GM18526 (cell line): ENCODE data around the gene ARL10.

ENCODE experiments used
- POLR2A ChIP-seq: IDR thresholded peaks from 3 replicates; pipeline ENCODE4 v1.6.1; 2011; ENCODE audit not compliant: insufficient read length; ENCODE audit errors: extremely low read depth

The ARL10 gene, protein sequence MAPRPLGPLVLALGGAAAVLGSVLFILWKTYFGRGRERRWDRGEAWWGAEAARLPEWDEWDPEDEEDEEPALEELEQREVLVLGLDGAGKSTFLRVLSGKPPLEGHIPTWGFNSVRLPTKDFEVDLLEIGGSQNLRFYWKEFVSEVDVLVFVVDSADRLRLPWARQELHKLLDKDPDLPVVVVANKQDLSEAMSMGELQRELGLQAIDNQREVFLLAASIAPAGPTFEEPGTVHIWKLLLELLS

GRCh38 chr5:176365351-176366231, at the start of gene ARL10:
Gene ARL10 (plus strand): TSS chr5:176365487. CDS start chr5:176365564, 77 bp downstream.
- TF ChIP-seq POLR2A: no peak

DNA sequence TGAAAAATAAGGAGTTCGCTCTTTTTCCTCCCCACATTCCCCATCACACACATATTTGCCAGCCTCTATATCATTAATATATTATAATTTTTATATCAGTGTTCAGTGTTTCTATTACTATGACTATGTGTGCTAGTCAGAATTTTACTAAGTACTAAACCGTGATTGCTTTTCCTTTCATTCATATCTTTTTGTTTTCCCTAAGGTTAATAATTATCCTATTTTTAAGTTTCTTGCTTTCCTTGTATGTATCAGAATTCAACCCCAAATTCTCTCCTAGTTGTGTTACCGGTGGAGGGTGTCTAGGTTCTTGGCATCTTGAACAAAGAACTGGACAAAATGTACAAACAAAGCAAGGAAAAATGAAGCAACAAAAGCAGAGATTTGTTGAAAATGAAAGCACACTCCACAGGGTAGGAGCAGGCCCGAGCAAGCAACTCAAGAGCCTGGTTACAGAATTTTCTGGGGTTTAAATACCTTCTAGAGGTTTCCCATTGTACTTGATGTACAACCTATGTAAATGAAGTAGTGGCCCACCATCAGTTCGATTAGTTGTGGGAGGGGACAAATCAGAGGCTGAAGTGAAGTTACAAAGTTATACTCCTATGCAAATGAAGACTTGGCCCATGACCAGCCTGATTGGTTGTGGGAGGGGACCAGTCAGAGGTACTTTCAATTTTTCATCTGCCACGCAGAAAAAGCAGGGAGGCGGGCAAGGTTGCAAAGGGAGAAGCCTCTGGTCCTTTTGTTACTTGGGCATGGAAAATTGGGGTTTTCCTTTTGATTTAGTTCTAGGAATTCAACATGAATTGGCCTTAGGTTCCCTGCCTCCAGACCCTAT, 47.5 kb upstream of the ARL10 start:
- TF ChIP-seq POLR2A: no peak

- no peak for TF ChIP-seq POLR2A
Observed at GRCh38 chr5:176319827-176320554, 45.3 kb upstream of the ARL10 start.

- TF ChIP-seq POLR2A: no peak
Observed at GRCh38 chr5:176320577-176320976, 44.7 kb upstream of the ARL10 start.

- no peak for TF ChIP-seq POLR2A
Observed at GRCh38 chr5:176334031-176334770, 31.1 kb upstream of the ARL10 start.

DNA sequence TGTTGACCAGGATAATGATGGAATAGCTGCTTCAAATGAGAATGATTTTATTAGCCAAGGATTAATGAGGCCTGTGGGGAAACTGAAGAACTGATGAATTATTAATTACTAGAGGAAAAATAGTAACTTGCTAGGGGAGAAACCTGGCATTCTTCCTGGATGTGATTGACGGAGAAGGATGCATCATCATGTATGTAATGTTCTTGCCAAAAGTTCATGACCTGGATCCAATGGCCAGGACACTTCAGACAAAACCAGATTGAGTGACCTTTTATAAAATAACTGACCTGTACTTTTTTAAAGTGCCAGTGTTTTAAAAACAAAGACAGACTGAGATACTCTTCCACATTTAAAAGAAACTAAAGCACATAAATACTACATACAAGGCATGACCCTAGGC, 27.4 kb upstream of the ARL10 start:
- TF ChIP-seq POLR2A: no peak

- TF ChIP-seq POLR2A: no peak
Observed at GRCh38 chr5:176339304-176339703, 26.0 kb upstream of the ARL10 start.

DNA sequence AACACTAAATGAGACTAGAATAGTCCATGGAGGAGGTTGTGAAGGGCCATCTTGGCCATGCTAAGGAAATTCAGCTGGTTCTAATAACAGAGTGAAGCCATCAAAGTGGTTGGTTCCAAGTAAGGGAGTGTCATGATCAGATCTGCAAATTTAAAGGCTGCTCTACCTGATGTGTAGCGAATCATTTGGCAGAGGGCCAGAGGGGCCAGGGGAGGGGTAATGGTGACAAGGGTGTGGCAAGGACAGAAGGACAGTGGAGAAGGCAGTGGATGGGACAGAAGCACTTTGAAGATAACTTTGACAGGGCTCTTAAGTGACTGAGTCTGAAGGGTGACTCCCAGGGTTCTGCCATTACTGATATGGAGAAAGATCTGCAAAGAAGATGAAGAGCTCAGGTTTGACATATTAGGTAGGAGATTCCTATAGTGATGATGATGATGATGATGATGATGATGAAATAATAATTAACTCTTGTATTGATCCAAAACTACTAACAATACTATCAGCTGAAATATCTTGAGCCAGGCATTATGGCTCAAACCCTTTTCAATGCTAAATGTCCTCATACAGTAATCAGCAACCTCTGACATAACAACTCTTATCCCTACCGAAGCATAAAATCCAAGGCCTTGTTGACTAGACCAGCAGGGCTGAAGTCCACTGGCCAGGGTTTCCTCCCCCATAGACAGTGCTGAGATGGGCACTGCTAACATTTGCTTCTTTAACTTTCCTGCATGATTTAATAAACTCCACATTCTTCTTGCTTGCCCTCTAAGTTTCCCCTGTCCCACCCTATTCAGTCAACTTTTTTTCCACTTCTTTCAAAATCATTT, 23.7 kb upstream of the ARL10 start:
- no peak for TF ChIP-seq POLR2A

- TF ChIP-seq POLR2A: no peak
Observed at GRCh38 chr5:176342158-176342483, 23.2 kb upstream of the ARL10 start.

DNA sequence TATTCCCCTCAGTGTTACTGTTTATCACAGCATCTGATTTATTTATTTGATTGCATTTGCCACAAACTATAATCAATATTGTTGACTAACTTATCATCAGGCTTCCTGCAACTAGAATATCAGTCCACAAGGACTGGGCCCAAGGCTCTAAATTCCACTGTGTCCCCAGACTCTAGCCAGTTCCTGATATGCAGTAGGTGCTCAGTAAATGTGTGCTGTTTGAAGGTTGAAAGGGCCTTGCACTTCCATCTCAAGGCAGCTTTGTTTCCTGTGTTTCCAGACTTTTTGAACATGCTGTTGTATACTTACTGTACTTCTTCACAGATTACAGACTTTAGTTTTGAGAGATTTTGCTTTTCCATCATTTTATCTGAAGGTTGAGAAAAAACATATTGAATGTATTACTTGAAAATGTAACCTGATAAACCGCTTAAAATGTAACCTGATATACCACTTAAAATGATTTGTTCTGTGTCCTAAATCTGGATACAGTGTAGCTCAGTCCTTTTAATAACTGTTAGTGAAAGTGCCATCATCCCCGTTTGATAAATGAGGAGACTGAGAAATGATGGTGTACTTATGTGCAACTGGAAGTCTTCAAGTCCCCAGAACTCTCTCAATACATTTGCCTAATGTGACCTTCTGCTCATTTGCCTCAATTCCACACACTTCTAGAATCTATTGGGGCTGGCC, 22.4 kb upstream of the ARL10 start:
- no peak for TF ChIP-seq POLR2A

GRCh38 chr5:176350416-176350815, 14.9 kb upstream of the ARL10 start:
- TF ChIP-seq POLR2A: no peak

DNA sequence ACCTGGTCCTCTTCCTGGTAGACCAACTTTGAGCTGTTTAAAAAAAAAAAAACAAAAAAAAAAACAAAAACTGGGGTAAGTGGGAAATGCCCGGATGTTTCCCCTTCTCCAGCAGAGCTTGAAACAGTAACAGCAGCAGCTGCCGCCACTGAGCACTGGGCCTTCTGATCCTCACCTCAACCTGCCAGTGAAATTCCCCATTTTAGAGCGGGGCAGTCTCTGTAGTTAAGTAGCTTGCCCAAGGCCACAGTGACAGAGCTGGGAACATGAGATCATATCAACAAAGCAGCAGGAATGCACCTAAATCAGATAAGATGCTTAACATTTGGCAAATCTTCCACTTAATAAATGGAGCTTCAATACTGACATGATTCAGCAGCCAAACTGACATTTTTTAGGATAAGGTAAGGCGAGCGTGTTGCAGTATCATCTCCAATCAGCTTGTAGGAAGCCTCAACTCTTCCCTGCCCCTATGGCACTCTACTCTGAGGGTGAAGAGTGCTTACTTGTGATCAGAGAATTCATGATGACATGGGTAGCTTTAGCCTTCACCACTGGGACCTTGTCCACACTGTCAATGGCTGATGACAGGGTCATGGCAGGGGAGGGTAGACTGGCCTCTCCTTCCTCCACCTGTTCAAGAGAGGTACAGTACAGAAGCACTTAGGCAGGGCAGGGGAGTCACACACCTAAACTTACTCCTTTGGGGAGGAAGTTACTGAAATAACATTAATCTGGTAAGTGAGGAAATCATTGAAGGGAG, 13.0 kb upstream of the ARL10 start:
- no peak for TF ChIP-seq POLR2A
